ENCODE results near the gene FAM169A.
"Not testable (repeated sequence)": the region's sequence is repeated elsewhere in the genome, so short reads cannot be mapped to it uniquely, and the experiment has no call there.

FAM169A gene

DNA sequence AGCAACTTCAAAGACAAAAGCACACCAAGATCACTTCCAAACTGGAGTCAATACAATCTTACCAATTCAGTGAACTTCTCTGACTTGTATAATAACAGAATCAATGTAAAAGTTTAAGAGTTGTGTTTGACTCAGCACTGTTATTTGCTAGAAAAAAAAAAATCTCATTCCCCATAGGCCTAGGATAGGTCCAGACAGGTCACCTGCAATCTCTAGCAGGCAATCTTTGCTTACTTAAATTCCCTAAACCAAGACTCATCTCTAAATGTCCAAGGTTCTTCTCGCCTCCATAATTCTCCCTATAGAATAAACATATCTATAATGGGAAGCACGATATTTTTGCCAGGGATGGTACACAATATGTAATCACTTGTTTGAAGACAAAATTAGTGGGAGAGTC lies 2.5 kb downstream of the FAM169A start:
- DNase-seq (ENCODE audit: low read depth) = no peak
- TF ChIP-seq CTCF (conservative IDR thresholded peaks at IDR 0.05; ENCODE audit: low read depth, low read length) = no peak

DNA sequence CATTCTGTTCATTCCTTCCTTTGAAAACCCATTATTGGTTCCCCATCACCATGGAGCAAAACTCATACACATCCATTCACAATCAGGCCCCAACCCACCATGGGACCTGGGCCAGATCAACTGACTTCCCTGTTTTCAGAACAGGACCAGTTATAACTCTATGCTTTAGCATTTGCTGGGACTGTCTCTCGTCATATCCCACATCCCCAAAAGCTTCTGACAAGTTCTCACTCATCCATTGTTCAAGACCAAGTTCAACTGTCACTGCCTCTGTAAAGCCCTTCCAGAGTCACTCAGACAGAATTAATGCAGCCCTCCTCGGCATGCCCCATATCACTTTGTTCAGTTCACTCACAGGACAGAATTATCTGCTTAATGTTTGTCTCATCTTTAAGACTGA lies 4.0 kb downstream of the FAM169A start:
- no peak for DNase-seq (ENCODE audit: low read depth)
- TF ChIP-seq CTCF (conservative IDR thresholded peaks at IDR 0.05; ENCODE audit: low read depth, low read length) = no peak
- no peak overlapping the region for H3K4me3 ChIP-seq (ENCODE audit: low read length)

More for the DNA sequence above, 2.5 kb downstream of the FAM169A start:
- H3K4me3 ChIP-seq (ENCODE audit: low read length) = no peak overlapping the region

DNA sequence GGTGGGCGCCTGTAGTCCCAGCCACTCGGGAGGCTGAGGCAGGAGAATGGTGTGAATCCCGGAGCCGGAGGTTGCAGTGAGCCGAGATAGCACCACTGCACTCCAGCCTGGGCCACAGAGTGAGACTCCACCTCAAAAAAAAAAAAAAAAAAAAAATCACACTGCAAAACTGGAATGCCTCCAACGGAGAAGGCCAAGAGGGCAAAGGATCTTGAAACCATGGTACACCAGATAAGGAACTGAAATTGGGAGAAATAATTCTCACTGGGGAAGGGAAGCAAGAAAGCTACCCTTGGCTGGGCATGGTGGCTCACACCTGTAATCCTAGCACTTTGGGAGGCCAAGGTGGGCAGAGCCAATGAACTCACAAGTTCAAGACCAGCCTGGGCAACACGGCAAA lies 9.2 kb downstream of the FAM169A start:
- H3K4me3 ChIP-seq (ENCODE audit: low read length); DNase-seq (ENCODE audit: low read depth): not testable (repeated sequence)

- no peak overlapping the region for H3K4me3 ChIP-seq (ENCODE audit: low read length)
- no peak for DNase-seq (ENCODE audit: low read depth)
- TF ChIP-seq CTCF (conservative IDR thresholded peaks at IDR 0.05; ENCODE audit: low read depth, low read length) = no peak
Measured at GRCh38 chr5:74853256-74853655, 12.9 kb downstream of the FAM169A start.

DNA sequence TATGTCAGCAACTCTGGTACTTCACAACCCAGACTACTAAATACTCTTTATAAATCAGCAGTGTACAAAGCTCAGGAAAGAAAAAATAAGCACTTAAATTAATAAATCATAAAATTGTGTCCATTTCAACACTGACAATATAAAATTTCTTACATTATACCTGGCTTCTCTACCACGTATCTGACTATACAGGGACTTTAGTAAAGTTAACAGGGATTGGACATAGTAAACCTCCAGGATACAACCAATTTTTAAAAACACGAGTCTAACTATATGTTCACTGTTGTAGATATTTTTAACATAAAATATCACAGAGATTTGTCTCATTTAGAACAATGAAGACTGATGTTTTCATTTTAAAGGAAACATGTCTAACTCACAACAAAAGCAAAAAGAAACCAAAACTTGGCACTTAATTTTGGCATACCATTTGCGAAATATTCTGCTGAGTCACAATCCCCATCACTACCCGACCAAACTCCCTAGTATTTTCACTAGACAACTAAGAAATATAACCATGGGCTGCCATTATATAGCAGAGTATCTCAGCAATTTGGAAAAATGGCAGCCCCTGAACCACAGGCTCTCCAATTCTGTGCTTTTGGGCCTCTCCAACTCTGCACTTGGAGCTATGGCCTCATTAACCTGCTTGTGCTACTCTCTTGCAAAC lies 14.4 kb downstream of the FAM169A start:
- no peak for TF ChIP-seq CTCF (conservative IDR thresholded peaks at IDR 0.05; ENCODE audit: low read depth, low read length)
- no peak for DNase-seq (ENCODE audit: low read depth)
- H3K4me3 ChIP-seq (ENCODE audit: low read length) = no peak overlapping the region

- DNase-seq (ENCODE audit: low read depth) = no peak
- TF ChIP-seq CTCF (conservative IDR thresholded peaks at IDR 0.05; ENCODE audit: low read depth, low read length) = no peak
- no peak overlapping the region for H3K4me3 ChIP-seq (ENCODE audit: low read length)
Measured at GRCh38 chr5:74850789-74851425, 15.3 kb downstream of the FAM169A start.

DNA sequence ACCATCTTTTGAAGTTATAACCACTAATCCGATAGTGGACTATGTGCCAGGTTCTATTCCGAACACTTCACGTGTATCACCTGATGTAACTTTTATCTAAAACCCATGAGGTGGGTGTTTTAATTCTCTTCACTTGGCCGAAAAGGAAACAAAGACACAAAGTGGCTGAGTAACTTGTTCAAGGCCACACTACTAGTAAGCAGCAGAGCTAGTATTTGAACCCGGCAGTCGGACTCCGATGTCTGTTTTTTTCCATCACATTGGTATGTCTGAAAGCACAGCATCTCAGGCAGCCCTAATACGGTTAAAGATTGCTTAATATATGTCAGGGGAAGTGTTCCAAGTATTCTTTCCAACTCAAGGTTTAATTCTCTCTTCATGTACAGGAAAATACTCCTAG lies 16.2 kb downstream of the FAM169A start:
- TF ChIP-seq CTCF (conservative IDR thresholded peaks at IDR 0.05; ENCODE audit: low read depth, low read length) = no peak
- no peak for DNase-seq (ENCODE audit: low read depth)
- H3K4me3 ChIP-seq (ENCODE audit: low read length) = no peak overlapping the region
